H9 (cell line): ENCODE results near the gene PITHD1. TPM values are rescaled to one million over a fixed set of nuclear protein-coding genes. Genes with fewer than 3 reads are reported as not detected.

Source experiments
- DNase-seq: peaks from one replicate; pipeline ENCODE4 v3.0.0-alpha.2; 2017
- H2AFZ ChIP-seq: one replicate; pipeline ENCODE4 v1.6.1; 2013; ENCODE audit warnings: mild to moderate bottlenecking, low read length, control low read depth, moderate library complexity
- H2AK5ac ChIP-seq: 2 replicates; pipeline ENCODE4 v1.6.1; 2013; ENCODE audit warnings: low read length, control low read depth, mixed read lengths; ENCODE audit not compliant: insufficient read length
- H2BK120ac ChIP-seq: one replicate; pipeline ENCODE4 v1.6.1; 2013; ENCODE audit warnings: low read depth, mild to moderate bottlenecking, low read length, control low read depth, inconsistent platforms; ENCODE audit not compliant: poor library complexity, severe bottlenecking
- H2BK12ac ChIP-seq: 2 replicates; pipeline ENCODE4 v1.6.1; 2013; ENCODE audit warnings: low read length, control low read depth, mixed read lengths, low read depth; ENCODE audit not compliant: insufficient read length
- H2BK15ac ChIP-seq: 2 replicates; pipeline ENCODE4 v1.6.1; 2013; ENCODE audit warnings: low read depth, low read length, control low read depth
- H2BK20ac ChIP-seq: one replicate; pipeline ENCODE4 v1.6.1; 2013; ENCODE audit warnings: low read depth, mild to moderate bottlenecking, low read length, control low read depth, inconsistent platforms; ENCODE audit not compliant: poor library complexity, severe bottlenecking
- H2BK5ac ChIP-seq: 2 replicates; pipeline ENCODE4 v1.6.1; 2013; ENCODE audit warnings: low read length, control low read depth, mixed read lengths; ENCODE audit not compliant: insufficient read length
- H3K14ac ChIP-seq: 2 replicates; pipeline ENCODE4 v1.6.1; 2013; ENCODE audit warnings: low read length, control low read depth; ENCODE audit not compliant: insufficient read depth
- H3K18ac ChIP-seq: 2 replicates; pipeline ENCODE4 v1.6.1; 2013; ENCODE audit warnings: low read depth, mild to moderate bottlenecking, mixed read lengths, low read length, control low read depth; ENCODE audit not compliant: insufficient read length
- H3K23ac ChIP-seq: 2 replicates; pipeline ENCODE4 v1.6.1; 2013; ENCODE audit warnings: low read length, control low read depth, mixed read lengths, low read depth; ENCODE audit not compliant: insufficient read length
- H3K23me2 ChIP-seq: 2 replicates; pipeline ENCODE4 v1.6.1; 2013; ENCODE audit warnings: low read depth, mild to moderate bottlenecking, mixed read lengths, low read length, control low read depth; ENCODE audit not compliant: insufficient read length, poor library complexity, severe bottlenecking
- H3K27ac ChIP-seq: 2 replicates; pipeline ENCODE4 v1.5.1; 2013; ENCODE audit warnings: low read length, control low read depth, mixed read lengths, low read depth; ENCODE audit not compliant: insufficient read length
- H3K27me3 ChIP-seq: 2 replicates; pipeline ENCODE4 v1.6.1; 2013; ENCODE audit warnings: low read length, control low read depth, inconsistent platforms; ENCODE audit not compliant: insufficient read depth
- H3K4ac ChIP-seq: 2 replicates; pipeline ENCODE4 v1.6.1; 2013; ENCODE audit warnings: low read depth, mild to moderate bottlenecking, control low read depth, inconsistent platforms, low read length, moderate library complexity
- H3K4me1 ChIP-seq: 2 replicates; pipeline ENCODE4 v1.6.1; 2013; ENCODE audit warnings: low read length, control low read depth, inconsistent platforms; ENCODE audit not compliant: insufficient read depth
- H3K4me2 ChIP-seq: 2 replicates; pipeline ENCODE4 v1.6.1; 2013; ENCODE audit warnings: low read length, control low read depth, mixed read lengths; ENCODE audit not compliant: insufficient read length, insufficient read depth
- H3K56ac ChIP-seq: 2 replicates; pipeline ENCODE4 v1.6.1; 2013; ENCODE audit warnings: low read depth, mild to moderate bottlenecking, mixed read lengths, low read length, control low read depth; ENCODE audit not compliant: insufficient read length
- H3K79me1 ChIP-seq: 2 replicates; pipeline ENCODE4 v1.6.1; 2013; ENCODE audit warnings: low read depth, mild to moderate bottlenecking, moderate library complexity, low read length, control low read depth, inconsistent platforms; ENCODE audit not compliant: insufficient read depth, poor library complexity, severe bottlenecking
- H3K79me2 ChIP-seq: 2 replicates; pipeline ENCODE4 v1.6.1; 2013; ENCODE audit warnings: low read length, control low read depth, inconsistent platforms; ENCODE audit not compliant: insufficient read depth
- H3K9ac ChIP-seq: 2 replicates; pipeline ENCODE4 v1.6.1; 2013; ENCODE audit warnings: low read length, control low read depth, mixed read lengths; ENCODE audit not compliant: insufficient read length; ENCODE audit errors: extremely low read depth
- H3K9me3 ChIP-seq: one replicate; pipeline ENCODE4 v1.6.1; 2013; ENCODE audit warnings: low read depth, low read length, inconsistent platforms; ENCODE audit not compliant: control insufficient read depth
- H3T11ph ChIP-seq: one replicate; pipeline ENCODE4 v1.6.1; 2013; ENCODE audit warnings: mild to moderate bottlenecking, low read length, control low read depth, inconsistent platforms
- H4K20me1 ChIP-seq: one replicate; pipeline ENCODE4 v1.6.1; 2013; ENCODE audit not compliant: control insufficient read depth, insufficient read length, insufficient read depth
- H4K5ac ChIP-seq: 2 replicates; pipeline ENCODE4 v1.6.1; 2013; ENCODE audit warnings: low read depth, mild to moderate bottlenecking, mixed read lengths, low read length, control low read depth; ENCODE audit not compliant: insufficient read length
- H4K8ac ChIP-seq: replicated peaks from 2 replicates; pipeline ENCODE4 v1.6.1; 2013; ENCODE audit warnings: low read length, control low read depth, mixed read lengths, low read depth; ENCODE audit not compliant: insufficient read length
- H4K91ac ChIP-seq: 2 replicates; pipeline ENCODE4 v1.6.1; 2013; ENCODE audit warnings: low read depth, mild to moderate bottlenecking, moderate library complexity, mixed read lengths, low read length, control low read depth; ENCODE audit not compliant: insufficient read length
- H3K27ac Mint-ChIP-seq, 3 experiments: 2 replicates in 2 of 3; 3 replicates in 1 of 3; pipeline ENCODE4 v1.8.0; 2020 to 2021; ENCODE audit warnings: mixed read lengths in 3 of 3, mild to moderate bottlenecking in 1 of 3, moderate library complexity in 1 of 3
- H3K27me3 Mint-ChIP-seq: 2 replicates; pipeline ENCODE4 v1.8.0; 2021; ENCODE audit warnings: low read depth, mild to moderate bottlenecking, moderate library complexity, mixed read lengths
- H3K36me3 Mint-ChIP-seq, 3 experiments: 2 replicates in 2 of 3; 3 replicates in 1 of 3; pipeline ENCODE4 v1.8.0; 2020 to 2021; ENCODE audit warnings: low read depth in 3 of 3, mixed read lengths in 3 of 3; ENCODE audit not compliant: insufficient read depth in 1 of 3
- H3K4me1 Mint-ChIP-seq, 2 experiments: 2 replicates each; pipeline ENCODE4 v1.8.0; 2020; ENCODE audit warnings: mixed read lengths in 2 of 2
- H3K4me3 Mint-ChIP-seq, 2 experiments: 2 replicates in 1 of 2; 3 replicates in 1 of 2; pipeline ENCODE4 v1.8.0; 2020 to 2021; ENCODE audit warnings: mild to moderate bottlenecking in 2 of 2, mixed read lengths in 2 of 2, moderate library complexity in 1 of 2
- H3K9me3 Mint-ChIP-seq, 2 experiments: 2 replicates in 1 of 2; 3 replicates in 1 of 2; pipeline ENCODE4 v1.8.0; 2020; ENCODE audit warnings: mild to moderate bottlenecking in 2 of 2, mixed read lengths in 2 of 2, moderate library complexity in 1 of 2
- CTCF ChIP-seq: fragments of 200-600 bp; sonication (generic); conservative IDR thresholded peaks from 3 replicates; pipeline ENCODE4 v1.8.0; 2021; ENCODE audit warnings: antibody characterized with exemption, mild to moderate bottlenecking
- WGBS: extraction: QIAGEN DNeasy Blood & Tissue Kit; methylation state at CpG from one replicate; pipeline ENCODE4 v1.1.7; 2013; ENCODE audit warnings: missing lambda C conversion rate, low lambda C conversion rate, mixed read lengths; ENCODE audit not compliant: insufficient read length; ENCODE audit errors: extremely low coverage; 5-methylcytosine and 5-hydroxymethylcytosine counted together
- total RNA-seq: library from RNA; stranded (reverse); gene quantifications from 2 replicates; pipeline ENCODE4 v1.2.1, GENCODE V29; 2021

PITHD1 gene
- total RNA-seq, 1 experiment from 2014 or later: 92.0 TPM

DNA sequence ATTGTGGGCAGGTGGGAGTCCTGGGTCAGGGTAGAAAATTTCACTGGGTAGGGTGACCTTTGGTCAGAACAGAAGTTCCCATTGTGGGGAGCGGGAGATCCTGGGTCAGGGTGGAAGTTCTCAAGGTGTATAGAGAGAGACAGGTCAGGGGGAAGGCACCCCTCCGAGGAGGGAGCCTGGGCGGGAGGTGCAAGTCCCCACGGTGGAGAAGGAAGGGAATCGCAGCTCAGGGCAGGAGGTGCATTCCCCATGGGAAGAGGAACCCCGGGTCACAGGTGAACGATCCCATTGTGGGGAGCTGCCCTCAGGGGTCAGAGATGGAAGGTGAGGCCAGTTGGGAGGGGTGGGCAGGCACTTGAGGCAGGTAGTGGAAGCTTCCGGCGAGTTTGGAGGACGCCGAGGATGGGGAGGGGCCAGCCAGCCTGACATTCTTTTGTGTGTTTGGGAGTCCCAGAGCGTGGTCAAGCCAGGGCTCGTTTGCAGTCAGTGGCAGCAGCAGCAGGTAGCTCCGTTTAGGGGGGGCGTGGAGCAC lies 13.4 kb downstream of the PITHD1 start:
- Mint-ChIP-seq H3K36me3 (peaks cover 18 to 49% (median 38%) of the 10 kb centered on the region in 3 experiments), H3K27me3 (no peaks in the 10 kb centered on the region), H3K27ac (peak overlapping the region; percentile 91 to 94 (median 92)), H3K4me1 (peaks cover 11 to 20% of the 10 kb centered on the region in 2 experiments), H3K4me3 (peak overlapping the region; percentile 98 to 99), H3K9me3 (no peaks in the 10 kb centered on the region)
- no peak overlapping the region for H2BK20ac ChIP-seq
- H3K27me3 ChIP-seq: no peaks in the 10 kb centered on the region
- no peak overlapping the region for H2BK15ac ChIP-seq
- no peaks in the 10 kb centered on the region for H3K9me3 ChIP-seq
- H4K91ac ChIP-seq: no peak overlapping the region
- H2BK12ac ChIP-seq: no peak overlapping the region
- peak overlapping the region; percentile 11 for H3K9ac ChIP-seq
- no peak overlapping the region for H2BK120ac ChIP-seq
- no peak overlapping the region for H3K23ac ChIP-seq
- H3K18ac ChIP-seq: no peak overlapping the region
- no peak overlapping the region for H3T11ph ChIP-seq
- H4K8ac ChIP-seq: no peak overlapping the region
- H3K4me2 ChIP-seq: peak overlapping the region; percentile 96
- H3K23me2 ChIP-seq: peaks cover 16% of the 10 kb centered on the region
- no peak overlapping the region for H2AK5ac ChIP-seq
- H3K56ac ChIP-seq: no peak overlapping the region
- H4K20me1 ChIP-seq: no peaks in the 10 kb centered on the region
- no peak overlapping the region for H4K5ac ChIP-seq
- H3K79me1 ChIP-seq: peaks cover 8% of the 10 kb centered on the region
- TF ChIP-seq CTCF: no peak
- DNase-seq: peak; percentile 82
- peaks cover 6% of the 10 kb centered on the region; the same call in 1 of the 2 replicates for H3K79me2 ChIP-seq
- H2BK5ac ChIP-seq: no peak overlapping the region
- H3K4me1 ChIP-seq: no peaks in the 10 kb centered on the region
- no peak overlapping the region for H3K27ac ChIP-seq
- H3K4ac ChIP-seq: no peak overlapping the region
- H2AFZ ChIP-seq: no peak overlapping the region
- H3K14ac ChIP-seq: no peak overlapping the region
- no CpG with 5 or more reads among the region's 15 CpGs for WGBS
